DMS 273 (cell line): Measurements from ENCODE around the gene MUC5B.
"Not testable (repeated sequence)": the region's sequence is repeated elsewhere in the genome, so short reads cannot be mapped to it uniquely, and the experiment has no call there.

ENCODE experiments used
- DNase-seq: peaks from one replicate; lab custom pipeline; 2025; ENCODE audit not compliant: unreplicated experiment; lab: John Stamatoyannopoulos, UW

The MUC5B gene

GRCh38 chr11:1201395-1202153 lies 21.3 kb upstream of the MUC5B start:
- DNase-seq: no peak

DNA sequence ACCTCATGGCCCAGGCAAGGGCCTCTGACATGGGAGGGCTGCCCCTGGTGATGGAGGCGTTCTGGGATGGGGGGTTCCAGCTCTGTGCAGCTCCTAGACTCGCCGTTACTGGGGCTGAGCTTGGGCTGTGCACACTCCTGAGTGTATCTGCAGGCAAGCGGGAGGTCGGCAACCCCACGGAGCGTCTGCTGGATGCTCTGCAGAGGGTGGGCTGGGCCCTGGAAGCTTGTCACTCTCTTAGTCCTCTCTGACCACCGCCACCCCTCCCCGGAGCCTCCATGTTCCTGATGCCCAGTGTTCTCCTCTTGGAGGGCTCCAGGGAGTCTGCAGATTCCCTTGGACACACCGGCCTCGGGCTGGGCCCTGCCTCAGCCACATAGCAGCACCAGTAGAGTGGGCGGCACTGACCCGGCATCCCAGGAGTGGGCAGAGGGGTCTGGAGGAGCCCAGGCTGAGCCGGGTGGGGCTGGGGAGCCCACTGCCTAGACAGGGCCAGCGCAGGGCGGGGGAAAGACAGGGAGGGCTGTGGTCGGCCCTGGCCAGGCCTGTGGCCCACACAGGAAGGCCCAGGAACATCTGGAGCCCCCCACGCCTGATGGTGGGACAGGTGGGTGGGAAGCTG lies 20.6 kb upstream of the MUC5B start:
- peak; percentile 33 for DNase-seq

- DNase-seq: peak; percentile 78
These were observed 19.9 kb upstream of the MUC5B start for GRCh38 chr11:1202776-1203504.

DNA sequence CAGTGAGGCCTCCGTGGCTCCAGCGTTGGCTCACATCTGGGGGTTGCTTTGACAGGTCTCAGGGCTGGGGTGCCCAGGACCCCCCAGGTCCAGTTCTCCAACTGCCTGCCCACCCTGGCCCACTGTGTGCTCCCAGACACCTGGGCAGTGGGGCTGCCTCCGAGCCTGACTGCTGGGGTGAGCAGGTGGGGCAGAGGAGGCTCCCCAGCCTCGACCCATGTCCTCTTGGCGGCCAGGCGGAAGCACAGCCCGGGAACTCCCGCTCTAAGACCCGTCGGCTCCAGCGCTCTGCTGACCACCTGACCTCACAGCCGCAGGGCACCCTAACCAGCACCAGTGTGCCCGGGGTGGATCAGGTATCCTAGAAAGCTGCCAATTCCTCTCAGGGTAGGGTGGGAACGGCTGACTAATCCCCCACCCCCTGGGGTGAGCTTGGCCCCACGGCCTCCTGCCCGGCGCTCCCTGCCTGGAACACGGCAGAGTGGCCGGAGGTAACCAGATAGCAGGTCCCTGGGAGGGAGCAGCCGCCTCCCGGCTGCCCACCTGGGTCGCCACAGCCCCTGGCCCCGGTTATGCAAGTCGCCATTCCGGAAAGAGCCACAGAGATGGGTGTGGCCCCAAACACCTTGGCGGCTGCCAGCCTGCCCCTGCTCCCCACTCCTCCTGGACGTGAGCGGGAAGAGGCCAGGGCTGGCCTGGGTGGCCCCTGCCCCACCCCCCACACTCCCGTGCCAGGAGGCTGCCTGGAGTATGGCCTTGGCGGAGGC lies 19.2 kb upstream of the MUC5B start:
- no peak for DNase-seq

DNA sequence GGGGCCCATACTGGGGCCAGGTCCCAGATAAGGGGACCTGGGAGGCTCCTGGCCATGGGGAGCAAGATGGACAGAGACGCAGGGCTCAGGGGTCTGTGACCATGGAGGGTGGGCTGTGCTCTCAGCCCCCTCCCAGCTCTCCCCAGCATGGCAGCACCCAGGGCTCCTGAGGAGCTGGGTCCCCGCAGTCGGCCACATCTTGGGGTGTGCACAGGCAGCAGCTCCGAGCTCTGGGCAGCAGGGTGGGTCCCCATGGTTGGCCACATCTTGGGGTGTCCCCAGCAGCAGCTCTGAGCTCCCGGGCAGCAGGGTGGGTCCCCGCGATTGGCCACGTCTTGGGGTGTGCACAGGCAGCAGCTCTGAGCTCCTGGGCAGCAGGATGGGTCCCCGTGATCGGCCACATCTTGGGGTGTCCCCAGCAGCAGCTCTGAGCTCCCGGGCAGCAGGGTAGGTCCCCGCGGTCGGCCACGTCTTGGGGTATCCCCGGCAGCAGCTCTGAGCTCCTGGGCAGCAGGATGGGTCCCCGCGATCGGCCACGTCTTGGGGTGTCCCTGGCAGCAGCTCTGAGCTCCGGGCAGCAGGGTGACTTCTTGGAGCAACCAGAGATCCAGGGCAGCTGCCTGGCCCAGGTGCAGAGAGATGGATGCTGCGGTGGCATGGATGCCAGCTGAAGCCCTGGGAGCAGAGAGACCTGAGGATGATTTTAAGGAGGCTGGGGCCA lies 18.3 kb upstream of the MUC5B start:
- no peak for DNase-seq

GRCh38 chr11:1205121-1205986 lies 17.5 kb upstream of the MUC5B start:
- no peak for DNase-seq

GRCh38 chr11:1205987-1206331 lies 16.9 kb upstream of the MUC5B start:
- DNase-seq: no peak

GRCh38 chr11:1206391-1207271 lies 16.2 kb upstream of the MUC5B start:
- no peak for DNase-seq

DNA sequence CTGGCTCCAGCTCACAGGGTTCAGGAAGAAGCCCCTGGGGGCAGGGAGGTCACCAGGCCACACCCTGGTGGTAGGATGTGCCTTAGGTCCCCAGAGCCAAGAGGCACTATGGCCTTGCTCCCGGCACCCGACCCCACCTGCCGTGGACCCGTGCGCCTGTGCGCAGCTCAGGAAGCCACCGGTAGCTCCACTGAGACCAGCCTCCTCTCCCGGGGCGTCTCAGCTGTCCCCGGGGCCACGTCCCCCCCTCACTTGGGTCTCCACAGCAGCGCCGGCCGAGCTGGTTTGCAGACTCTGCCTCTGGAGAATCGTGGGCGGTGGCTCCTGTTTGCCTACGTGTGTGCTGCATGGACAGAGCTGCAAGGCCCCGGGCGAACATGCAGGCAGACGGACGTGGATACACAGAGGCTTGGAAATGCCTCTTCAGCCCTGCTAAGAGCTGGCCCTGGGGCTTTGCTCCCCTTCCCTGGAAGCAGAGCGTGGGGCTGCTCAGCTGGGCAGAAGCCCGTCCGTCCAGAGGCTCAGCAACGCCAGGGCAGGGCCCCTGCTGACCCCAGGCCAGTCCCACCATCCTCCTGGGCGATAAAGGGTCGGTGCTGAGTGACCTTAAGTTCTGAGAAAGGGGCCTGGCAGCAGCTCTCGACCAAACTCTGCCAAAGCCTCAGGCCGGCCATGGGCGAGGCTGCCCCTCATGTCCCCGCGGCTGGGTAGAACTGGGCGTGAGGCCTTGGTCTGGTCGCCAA lies 15.3 kb upstream of the MUC5B start:
- no peak for DNase-seq

DNA sequence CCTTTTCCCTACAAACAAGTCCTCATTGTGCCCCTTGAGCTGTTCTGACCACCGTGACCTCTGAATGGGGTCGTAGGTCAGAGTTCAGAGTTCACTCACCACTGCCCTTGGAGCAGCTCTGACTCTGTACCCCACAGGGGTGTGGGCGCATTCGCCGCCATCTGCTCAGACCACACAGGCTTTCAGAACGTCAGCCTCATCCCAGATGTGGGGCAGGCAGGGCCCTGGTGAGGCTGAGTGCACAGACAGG lies 14.8 kb upstream of the MUC5B start:
- no peak for DNase-seq

- no peak for DNase-seq
These were observed 14.2 kb upstream of the MUC5B start for GRCh38 chr11:1208394-1209261.

- DNase-seq: no peak
These were observed 13.4 kb upstream of the MUC5B start for GRCh38 chr11:1209371-1210057.

DNA sequence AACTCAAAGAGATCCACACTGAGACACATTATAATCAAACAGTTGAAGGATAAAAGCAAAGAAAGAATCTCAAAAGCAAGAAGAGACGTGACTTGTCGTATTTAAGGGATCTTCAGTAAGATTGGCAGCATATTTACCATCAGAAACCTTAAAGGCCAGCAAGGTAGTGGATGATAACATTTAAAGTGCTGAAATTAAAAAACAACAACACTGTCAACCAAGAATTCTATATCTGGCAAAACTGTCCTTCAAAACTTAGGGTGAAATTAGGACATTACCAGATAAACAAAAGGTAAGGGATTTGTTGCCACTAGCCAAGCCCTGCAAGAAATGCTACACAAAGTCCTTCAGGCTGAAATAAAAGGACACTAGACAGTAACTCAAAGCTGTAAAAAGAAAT lies 11.0 kb upstream of the MUC5B start:
- no peak for DNase-seq

- not testable (repeated sequence) for DNase-seq
These were observed 7.0 kb upstream of the MUC5B start for GRCh38 chr11:1215826-1216225.

- no peak for DNase-seq
These were observed 5.7 kb upstream of the MUC5B start for GRCh38 chr11:1217151-1217550.

GRCh38 chr11:1218256-1218787 lies 4.5 kb upstream of the MUC5B start:
- no peak for DNase-seq
